ENCODE measurements around the gene HMCN1. TPM values are rescaled to one million over a fixed set of nuclear protein-coding genes. Genes with fewer than 3 reads are reported as not detected.

The HMCN1 gene
- total RNA-seq, 4 donors from 2014 or later: 1.0 to 8.1 (median 2.5) TPM

DNA sequence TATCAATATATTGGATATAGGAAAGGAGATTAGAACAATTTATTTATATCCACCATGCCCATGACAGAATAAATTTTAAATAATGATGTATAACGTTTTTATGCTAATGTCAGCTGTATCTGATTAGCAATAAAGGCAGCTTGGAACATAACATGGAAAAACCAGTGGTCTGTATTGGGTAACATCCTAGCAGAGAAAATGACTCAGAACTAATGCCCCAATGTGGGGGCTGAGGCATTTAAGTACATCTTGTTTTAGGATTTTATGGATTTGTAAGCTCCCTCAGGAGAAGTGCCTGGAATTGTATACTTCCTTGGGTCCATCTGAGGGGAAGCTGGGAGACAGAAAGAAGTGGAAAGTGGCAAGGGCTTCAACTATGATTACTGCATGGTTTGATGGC is 82.3 kb downstream of the HMCN1 start:
- DNase-seq (ENCODE audit: low spot score in 2 of 2): no peak

DNA sequence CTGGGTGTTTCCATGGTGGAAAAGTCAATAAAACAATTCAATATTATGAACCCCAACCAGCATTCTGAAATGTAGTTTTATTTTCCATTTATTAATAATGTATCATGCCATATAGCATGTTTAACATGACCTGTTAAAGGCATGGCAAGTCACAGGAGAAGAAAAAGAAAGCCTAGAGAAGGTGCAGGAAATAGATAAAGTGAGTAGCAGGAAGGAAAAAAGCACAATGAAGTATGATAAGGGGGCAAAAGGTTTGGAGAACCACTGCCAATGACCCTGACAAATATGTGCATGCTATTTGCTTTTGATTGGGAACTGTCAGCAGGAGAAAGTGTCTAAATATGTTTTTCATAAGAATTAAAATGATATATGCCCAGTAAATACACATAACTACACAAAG is 85.6 kb downstream of the HMCN1 start:
- intact Hi-C loops (cut with DNase I; ENCODE audit: low total_unique reads): no loop called here
- no peak for TF ChIP-seq CTCF (IDR thresholded peaks at IDR 0.05)
- TF ChIP-seq POLR2A (IDR thresholded peaks at IDR 0.05): no peak
- no peak overlapping the region for H3K4me3 ChIP-seq (ENCODE audit: low read depth, poor library complexity, severe bottlenecking)
- no peak for DNase-seq (ENCODE audit: low spot score in 2 of 2)

More for the DNA sequence above, 82.3 kb downstream of the HMCN1 start:
- intact Hi-C loops (cut with DNase I; ENCODE audit: low total_unique reads): no loop called here
- no peak for TF ChIP-seq POLR2A (IDR thresholded peaks at IDR 0.05)
- no peak for TF ChIP-seq CTCF (IDR thresholded peaks at IDR 0.05)
- no peak overlapping the region for H3K4me3 ChIP-seq (ENCODE audit: low read depth, poor library complexity, severe bottlenecking)
- WGBS, 2 donors: 14 to 22% methylated on average over 1 of the region's 1 CpG

DNA sequence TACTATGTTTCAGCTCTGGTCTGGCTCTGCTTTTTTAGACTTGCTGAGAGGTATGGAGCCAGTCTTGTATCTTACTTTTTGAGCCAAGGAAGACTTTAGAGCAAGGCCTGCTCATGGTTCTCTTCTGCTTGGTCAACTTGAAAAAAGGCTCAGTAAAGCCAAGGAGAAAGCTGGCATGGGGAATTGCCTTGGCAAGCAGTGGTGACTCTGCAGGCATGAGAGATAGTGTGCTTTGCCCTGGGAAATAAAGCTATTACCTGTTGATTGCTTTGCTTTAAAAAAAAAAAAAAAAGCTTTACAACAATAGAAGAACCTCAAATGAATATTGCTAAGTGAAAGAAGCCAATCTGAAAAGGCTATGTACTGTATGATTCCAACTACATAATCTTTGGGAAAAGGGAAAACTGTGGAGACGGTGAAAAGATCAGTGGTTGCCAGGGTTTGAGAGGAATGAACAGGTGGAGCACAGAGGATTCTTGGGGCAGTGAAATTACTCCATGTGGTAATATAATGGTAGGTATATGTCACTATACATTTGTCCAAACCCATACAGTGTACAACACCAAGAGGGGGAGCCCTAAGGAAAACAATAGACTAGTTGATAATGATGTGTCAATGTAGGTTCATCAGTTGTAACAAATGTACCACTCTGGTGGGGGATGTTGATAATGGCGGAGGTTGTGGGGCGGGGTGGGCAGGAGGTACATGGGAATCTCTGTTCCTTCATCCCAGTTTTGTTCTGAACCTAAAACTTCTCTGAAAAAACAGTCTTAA is 87.6 kb downstream of the HMCN1 start:
- no peak for TF ChIP-seq POLR2A (IDR thresholded peaks at IDR 0.05)
- TF ChIP-seq CTCF (IDR thresholded peaks at IDR 0.05): no peak
- 95 to 98% methylated on average over 3 of the region's 3 CpGs for WGBS, 2 donors
- intact Hi-C loops (cut with DNase I; ENCODE audit: low total_unique reads): no loop called here
- no peak overlapping the region for H3K4me3 ChIP-seq (ENCODE audit: low read depth, poor library complexity, severe bottlenecking)
- no peak for DNase-seq (ENCODE audit: low spot score in 2 of 2)

DNA sequence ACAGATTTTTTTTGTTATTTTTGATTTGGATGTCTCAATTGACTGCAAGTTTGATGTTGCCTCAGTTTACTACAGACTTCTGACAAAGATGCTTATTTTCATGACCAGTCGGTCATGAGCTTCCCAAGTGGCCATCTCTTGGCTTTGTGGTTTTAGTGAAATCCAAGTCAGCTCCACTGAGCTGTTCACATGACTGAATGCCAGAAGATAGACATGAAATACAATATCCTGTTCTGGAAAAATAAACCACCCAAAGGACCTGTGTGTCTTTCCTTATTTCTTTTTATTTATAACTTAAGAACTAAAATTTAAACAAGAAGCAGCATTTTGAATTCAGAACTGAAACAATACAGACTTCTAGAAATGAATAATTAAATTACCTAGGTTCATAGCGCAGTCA is 89.3 kb downstream of the HMCN1 start:
- TF ChIP-seq CTCF (IDR thresholded peaks at IDR 0.05): no peak
- TF ChIP-seq POLR2A (IDR thresholded peaks at IDR 0.05): no peak
- intact Hi-C loops (cut with DNase I; ENCODE audit: low total_unique reads): no loop called here
- no peak for DNase-seq (ENCODE audit: low spot score in 2 of 2)
- WGBS, 2 donors: 74 to 77% methylated on average over 2 of the region's 2 CpGs
- H3K4me3 ChIP-seq (ENCODE audit: low read depth, poor library complexity, severe bottlenecking): no peak overlapping the region

DNA sequence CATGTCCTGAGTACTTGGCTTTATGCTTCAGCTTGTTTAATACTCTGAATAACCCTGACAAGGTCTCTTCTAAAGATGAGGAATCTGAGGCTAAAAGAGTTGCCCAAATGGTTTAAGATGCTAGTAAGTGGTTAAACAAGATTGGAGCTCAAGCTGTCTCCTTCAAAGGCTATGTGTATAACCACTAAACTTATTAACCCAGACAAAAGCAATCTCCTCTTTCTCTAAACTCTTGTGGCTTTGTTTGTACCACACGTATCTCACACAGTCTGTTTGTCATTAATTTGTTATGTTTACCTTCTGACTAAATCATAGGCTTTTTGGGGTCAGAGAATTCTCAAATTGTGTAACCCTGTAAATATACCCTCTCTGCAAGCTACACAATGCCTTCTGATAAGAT is 89.9 kb downstream of the HMCN1 start:
- H3K4me3 ChIP-seq (ENCODE audit: low read depth, poor library complexity, severe bottlenecking): no peak overlapping the region
- DNase-seq (ENCODE audit: low spot score in 2 of 2): no peak
- no peak for TF ChIP-seq POLR2A (IDR thresholded peaks at IDR 0.05)
- TF ChIP-seq CTCF (IDR thresholded peaks at IDR 0.05): no peak
- 55 to 59% methylated on average over 1 of the region's 1 CpG for WGBS, 2 donors
- intact Hi-C loops (cut with DNase I; ENCODE audit: low total_unique reads): no loop called here

- TF ChIP-seq POLR2A (IDR thresholded peaks at IDR 0.05): no peak
- TF ChIP-seq CTCF (IDR thresholded peaks at IDR 0.05): no peak
- intact Hi-C loops (cut with DNase I; ENCODE audit: low total_unique reads): no loop called here
- WGBS, 2 donors: 60 to 69% methylated on average over 1 of the region's 1 CpG
- H3K4me3 ChIP-seq (ENCODE audit: low read depth, poor library complexity, severe bottlenecking): no peak overlapping the region
- no peak for DNase-seq (ENCODE audit: low spot score in 2 of 2)
Measured at GRCh38 chr1:185825556-185825955, 91.4 kb downstream of the HMCN1 start.

Data from lower leg skin (tissue), 4 donors.